GM19463 (cell line): ENCODE measurements around the gene HBE1.
"Not testable (repeated sequence)": the region's sequence is repeated elsewhere in the genome, so short reads cannot be mapped to it uniquely, and the experiment has no call there.

Source experiments
- ATAC-seq: cut with Tn5 transposase; IDR thresholded peaks from one replicate; pipeline ENCODE4 v1.9.1; 2021; ENCODE audit warnings: mild to moderate bottlenecking, moderate library complexity; ENCODE audit not compliant: unreplicated experiment

HBE1 gene

DNA sequence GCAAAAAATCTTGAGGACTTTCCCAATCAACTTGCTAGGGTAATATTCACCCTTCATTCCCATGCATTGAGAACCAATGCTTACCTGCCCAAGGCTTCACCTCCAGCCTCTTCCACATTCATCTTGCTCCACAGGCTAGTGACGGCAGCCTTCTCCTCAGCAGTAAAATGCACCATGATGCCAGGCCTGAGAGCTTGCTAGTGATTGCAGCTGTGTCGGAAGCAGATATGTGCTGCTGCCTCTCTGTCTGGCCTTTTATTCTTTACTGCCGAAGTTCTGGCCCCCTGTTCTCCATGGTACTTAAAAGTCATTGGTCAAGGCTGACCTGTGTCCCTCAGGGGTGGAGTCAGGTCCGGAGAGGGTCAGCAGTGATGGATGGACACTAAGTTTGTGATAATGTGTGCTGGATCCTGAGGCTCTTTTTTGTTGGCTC lies at the start of gene HBE1:
Gene HBE1, minus strand, starts transcription at position 231 of the 433 bp plus-strand sequence. Its CDS starts 55 bp downstream, at position 176.
- no peak for ATAC-seq

DNA sequence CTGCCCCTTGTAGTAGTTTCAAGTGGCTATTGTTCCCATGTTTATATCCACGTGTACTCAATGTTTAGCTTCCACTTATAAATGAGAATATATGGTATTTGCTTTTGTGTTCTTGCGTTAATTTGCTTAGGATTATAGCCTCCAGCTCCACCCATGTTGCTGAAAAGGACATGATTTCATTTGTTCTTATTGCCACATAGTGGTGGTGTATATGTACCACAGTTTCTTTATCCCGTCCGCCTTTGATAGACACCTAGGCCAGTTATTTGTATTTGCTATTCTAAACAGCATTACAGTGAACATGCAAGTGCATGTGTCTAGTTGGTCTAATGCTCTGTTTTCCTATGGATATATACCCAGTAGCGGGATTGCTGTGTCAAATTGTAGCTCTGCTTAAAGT lies 47.5 kb upstream of the HBE1 start:
- ATAC-seq = no peak

DNA sequence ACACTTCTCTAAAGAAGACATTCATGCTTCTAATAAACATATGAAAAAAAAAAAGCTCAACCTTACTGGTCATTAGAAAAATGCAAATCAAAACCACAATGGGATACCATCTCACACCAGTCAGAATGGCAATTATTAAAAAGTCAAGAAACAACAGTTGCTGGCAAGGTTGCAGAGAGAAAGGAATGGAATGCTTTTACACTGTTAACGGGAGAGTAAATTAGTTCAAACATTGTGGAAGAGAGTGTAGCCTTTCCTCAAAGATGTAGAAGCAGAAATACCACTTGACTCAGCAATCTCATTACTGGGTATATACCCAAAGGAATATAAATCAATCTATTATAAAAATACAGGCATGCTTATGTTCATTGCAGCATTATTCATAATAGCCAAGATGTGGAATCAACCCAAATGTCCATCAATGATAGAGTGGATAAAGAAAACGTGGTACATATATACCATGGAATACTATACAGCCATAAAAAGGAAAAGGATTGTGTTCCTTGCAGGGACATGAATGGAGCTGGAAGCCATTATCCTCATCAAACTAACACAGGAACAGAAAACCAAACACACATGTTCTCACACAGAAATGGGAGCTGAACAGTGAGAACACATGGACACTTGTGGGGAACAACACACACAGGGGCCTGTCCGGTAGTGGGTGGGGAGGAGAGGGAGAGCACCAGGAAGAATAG lies 43.7 kb upstream of the HBE1 start:
- not testable (repeated sequence) for ATAC-seq

- ATAC-seq = no peak
Measured at GRCh38 chr11:5310423-5310822, 40.7 kb upstream of the HBE1 start.

GRCh38 chr11:5307256-5308019 lies 37.7 kb upstream of the HBE1 start:
- ATAC-seq = no peak

DNA sequence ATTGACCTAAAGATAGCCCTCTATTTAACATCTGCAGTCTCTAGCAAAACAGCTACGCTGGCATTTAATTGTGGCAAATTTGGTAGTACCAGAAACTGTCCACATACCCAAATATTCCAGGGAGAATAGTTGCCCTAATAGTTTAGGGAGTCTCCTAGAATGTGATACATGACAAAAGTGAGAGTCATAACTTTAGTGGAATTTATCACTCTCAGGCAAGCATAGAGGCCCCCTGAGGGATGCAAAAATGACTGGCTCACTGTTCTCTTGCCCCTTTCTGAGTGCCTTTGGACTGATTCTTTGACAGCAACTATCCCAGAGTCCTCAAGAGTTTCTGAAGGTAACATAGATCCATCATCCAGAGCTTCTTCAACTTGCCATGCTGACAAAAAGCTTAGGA lies 34.3 kb upstream of the HBE1 start:
- no peak for ATAC-seq

DNA sequence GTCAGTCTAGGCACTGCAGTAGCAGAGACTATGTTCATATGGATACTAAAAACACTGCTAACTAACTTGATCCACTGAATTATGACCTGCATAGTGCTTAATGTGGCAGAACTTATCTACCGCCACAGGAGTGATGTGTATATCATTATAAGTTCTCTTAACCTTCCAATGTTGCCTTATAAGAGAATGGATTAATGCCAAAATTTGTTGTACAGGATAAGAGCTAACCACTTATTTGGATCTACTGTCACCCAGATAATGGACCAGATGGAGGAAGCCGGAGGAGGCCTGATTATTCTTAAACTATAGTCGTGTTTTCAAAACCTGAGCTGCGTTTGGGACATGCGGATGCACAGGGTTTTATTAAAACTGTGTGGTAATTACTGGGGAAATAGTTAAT lies 33.9 kb upstream of the HBE1 start:
- no peak for ATAC-seq

DNA sequence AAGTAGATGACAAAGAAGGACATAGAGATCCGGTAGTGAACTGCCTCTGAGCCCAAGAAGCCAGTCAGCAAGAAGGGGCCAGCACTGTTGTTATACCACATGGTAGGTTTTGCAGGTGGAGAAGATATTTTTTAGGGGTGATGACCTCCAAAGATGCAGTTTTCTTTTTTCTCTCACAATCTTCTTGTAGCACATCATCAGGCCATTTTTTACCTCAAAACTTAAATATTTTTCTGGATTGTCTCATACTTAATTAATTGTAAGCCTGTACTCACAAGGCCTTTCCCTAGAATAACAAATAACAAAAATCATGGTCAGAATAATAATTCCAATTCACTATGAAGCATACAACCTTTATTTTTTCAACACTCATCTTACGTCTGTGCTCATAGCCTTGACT lies 32.1 kb upstream of the HBE1 start, which contains the start of gene OR51B4:
Gene OR51B4, minus strand, starts transcription at position 101 of the 400 bp plus-strand sequence. Its CDS starts 0 bp downstream, at position 101.
- ATAC-seq = no peak

DNA sequence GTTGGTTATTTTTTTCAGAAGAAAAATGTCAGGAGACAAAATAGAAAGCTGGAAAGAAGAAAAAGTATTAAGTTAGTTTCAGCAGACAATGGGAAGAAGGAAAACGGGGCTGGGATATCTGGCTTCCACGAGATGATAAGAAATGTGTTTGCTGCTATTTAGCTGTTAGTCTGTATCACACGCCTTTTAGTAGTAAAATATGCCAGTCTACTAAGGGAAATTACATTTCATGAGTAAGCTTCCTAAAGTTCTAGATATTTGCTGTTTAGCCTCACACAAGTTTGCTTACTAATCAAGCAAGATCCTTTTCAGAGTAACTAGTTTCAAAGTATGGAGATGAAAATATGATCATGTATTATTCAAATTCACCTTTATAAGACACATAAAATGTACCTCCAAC lies 30.5 kb upstream of the HBE1 start:
- no peak for ATAC-seq

- no peak for ATAC-seq
Measured at GRCh38 chr11:5298451-5298850, 28.7 kb upstream of the HBE1 start.

- no peak for ATAC-seq
Measured at GRCh38 chr11:5297721-5298323, 28.1 kb upstream of the HBE1 start.

- ATAC-seq = not testable (repeated sequence)
Measured at GRCh38 chr11:5294342-5294995, 24.7 kb upstream of the HBE1 start.

- ATAC-seq = no peak
Measured at GRCh38 chr11:5293028-5293427, 23.3 kb upstream of the HBE1 start.

DNA sequence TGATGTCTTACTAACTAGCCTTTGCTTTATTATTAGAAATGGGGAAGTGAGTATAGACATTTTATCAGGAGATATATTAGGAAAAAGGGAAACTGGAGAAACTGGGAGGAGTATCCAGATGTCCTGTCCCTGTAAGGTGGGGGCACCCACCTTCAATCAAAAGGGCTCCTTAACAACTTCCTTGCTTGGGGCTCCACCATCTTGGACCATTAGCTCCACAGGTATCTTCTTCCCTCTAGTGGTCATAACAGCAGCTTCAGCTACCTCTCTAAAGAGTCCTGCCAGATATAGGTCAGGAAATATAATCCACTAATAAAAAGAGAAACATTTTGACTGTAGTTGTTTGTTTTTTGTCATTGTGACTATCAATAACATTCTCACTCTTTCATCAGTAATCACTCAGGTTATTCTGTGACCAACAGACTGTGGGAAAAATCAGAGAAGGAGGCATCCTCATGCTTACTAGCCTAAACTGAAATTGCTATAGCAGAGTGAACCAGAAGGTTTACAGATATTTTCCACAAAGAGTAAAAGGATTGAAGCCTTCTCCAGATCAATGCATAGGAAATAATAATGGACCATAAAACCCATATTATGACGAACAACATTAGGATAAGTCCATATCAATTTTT lies 21.6 kb upstream of the HBE1 start:
- peak; percentile 96 for ATAC-seq

GRCh38 chr11:5290106-5290505 lies 20.4 kb upstream of the HBE1 start:
- ATAC-seq = no peak

GRCh38 chr11:5289696-5290095 lies 20.0 kb upstream of the HBE1 start:
- ATAC-seq = no peak

GRCh38 chr11:5288906-5289550 lies 19.3 kb upstream of the HBE1 start:
- ATAC-seq = no peak

- ATAC-seq = no peak
Measured at GRCh38 chr11:5288108-5288905, 18.6 kb upstream of the HBE1 start.

DNA sequence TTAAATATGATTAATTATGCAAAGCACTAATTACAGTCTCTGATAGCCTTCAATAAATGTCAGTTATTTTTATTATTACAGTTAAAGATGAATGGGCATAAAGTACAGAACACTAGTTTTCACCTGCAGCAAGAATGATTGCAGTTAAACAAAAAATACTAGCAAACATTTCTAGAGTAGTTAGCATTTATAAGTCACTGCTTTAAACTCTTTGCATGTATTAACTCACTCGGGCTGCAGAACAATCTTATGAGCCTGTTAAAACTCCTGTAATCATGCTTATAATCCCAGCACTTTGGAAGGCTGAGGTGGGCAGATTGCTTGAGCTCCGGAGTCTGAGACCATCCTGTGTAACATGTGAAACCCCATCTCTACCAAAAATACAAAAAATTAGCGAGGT lies 17.2 kb upstream of the HBE1 start:
- ATAC-seq = no peak

DNA sequence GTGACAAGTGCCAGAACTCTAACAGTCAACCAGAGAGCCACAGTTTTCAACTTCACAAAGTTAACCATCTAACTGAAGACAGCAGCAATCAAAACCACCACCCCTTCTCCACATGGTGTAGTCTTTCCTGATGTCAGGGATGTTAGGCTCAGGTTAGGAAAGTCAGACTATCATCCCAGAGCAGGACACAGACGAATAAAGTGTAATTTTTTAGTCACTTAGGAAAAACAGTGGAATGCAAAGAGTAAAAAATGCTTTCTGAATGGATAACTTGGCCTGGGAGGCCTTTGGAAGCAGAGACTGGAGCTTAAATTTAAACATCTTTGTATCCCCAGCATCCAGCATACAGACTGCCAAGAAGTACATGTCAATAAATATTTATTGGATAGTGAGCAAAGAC lies 16.6 kb upstream of the HBE1 start:
- no peak for ATAC-seq
